Measurements from ENCODE around the gene SIRT1.
"Not testable (repeated sequence)": the region's sequence is repeated elsewhere in the genome, so short reads cannot be mapped to it uniquely, and the experiment has no call there.

Gene SIRT1

GRCh38 chr10:67933199-67933598, 48.7 kb downstream of the SIRT1 start:
- no peaks in the 10 kb centered on the region for H3K4me1 ChIP-seq (ENCODE audit: control insufficient read depth, insufficient read depth, low read length)
- H3K27me3 ChIP-seq (ENCODE audit: control insufficient read depth, insufficient read depth, low read length) = no peaks in the 10 kb centered on the region
- H3K27ac ChIP-seq (ENCODE audit: low read depth, low read length) = no peak overlapping the region
- H3K4me3 ChIP-seq (ENCODE audit: low read length) = no peak overlapping the region
- peaks cover 10% of the 10 kb centered on the region for H3K36me3 ChIP-seq (ENCODE audit: control insufficient read depth, insufficient read depth, low read length)
- H3K9ac ChIP-seq (ENCODE audit: low read length) = no peak overlapping the region

- H3K27ac ChIP-seq (ENCODE audit: low read depth, low read length) = no peak overlapping the region
- no peak overlapping the region for H3K4me3 ChIP-seq (ENCODE audit: low read length)
- H3K9ac ChIP-seq (ENCODE audit: low read length) = no peak overlapping the region
- peaks cover 10% of the 10 kb centered on the region for H3K36me3 ChIP-seq (ENCODE audit: control insufficient read depth, insufficient read depth, low read length)
- no peaks in the 10 kb centered on the region for H3K4me1 ChIP-seq (ENCODE audit: control insufficient read depth, insufficient read depth, low read length)
- H3K27me3 ChIP-seq (ENCODE audit: control insufficient read depth, insufficient read depth, low read length) = no peaks in the 10 kb centered on the region
Observed at GRCh38 chr10:67934336-67934735, 49.9 kb downstream of the SIRT1 start.

- Histone ChIP-seq H3K9ac (ENCODE audit: low read length) (no peak overlapping the region), H3K4me3 (ENCODE audit: low read length) (no peak overlapping the region), H3K4me1 (ENCODE audit: control insufficient read depth, insufficient read depth, low read length) (no peaks in the 10 kb centered on the region), H3K27me3 (ENCODE audit: control insufficient read depth, insufficient read depth, low read length) (no peaks in the 10 kb centered on the region), H3K27ac (ENCODE audit: low read depth, low read length) (no peak overlapping the region), H3K36me3 (ENCODE audit: control insufficient read depth, insufficient read depth, low read length) (peaks cover 10% of the 10 kb centered on the region)
Observed at GRCh38 chr10:67935223-67935622, 50.8 kb downstream of the SIRT1 start.

- Histone ChIP-seq H3K27ac (ENCODE audit: low read depth, low read length) (no peak overlapping the region), H3K36me3 (ENCODE audit: control insufficient read depth, insufficient read depth, low read length) (peaks cover 9% of the 10 kb centered on the region), H3K4me3 (ENCODE audit: low read length) (no peak overlapping the region), H3K27me3 (ENCODE audit: control insufficient read depth, insufficient read depth, low read length) (no peaks in the 10 kb centered on the region), H3K4me1 (ENCODE audit: control insufficient read depth, insufficient read depth, low read length) (no peaks in the 10 kb centered on the region), H3K9ac (ENCODE audit: low read length) (no peak overlapping the region)
Observed at GRCh38 chr10:67936416-67936815, 52.0 kb downstream of the SIRT1 start.

GRCh38 chr10:67943917-67944316, 59.5 kb downstream of the SIRT1 start:
- Histone ChIP-seq H3K4me3 (ENCODE audit: low read length) (no peak overlapping the region), H3K9ac (ENCODE audit: low read length) (no peak overlapping the region), H3K4me1 (ENCODE audit: control insufficient read depth, insufficient read depth, low read length) (no peaks in the 10 kb centered on the region), H3K36me3 (ENCODE audit: control insufficient read depth, insufficient read depth, low read length) (peaks cover 7% of the 10 kb centered on the region), H3K27ac (ENCODE audit: low read depth, low read length) (no peak overlapping the region), H3K27me3 (ENCODE audit: control insufficient read depth, insufficient read depth, low read length) (no peaks in the 10 kb centered on the region)

GRCh38 chr10:67955614-67956013, 71.2 kb downstream of the SIRT1 start:
- H3K36me3 ChIP-seq (ENCODE audit: control insufficient read depth, insufficient read depth, low read length) = peaks cover 3% of the 10 kb centered on the region
- H3K27ac ChIP-seq (ENCODE audit: low read depth, low read length) = no peak overlapping the region
- H3K4me1 ChIP-seq (ENCODE audit: control insufficient read depth, insufficient read depth, low read length) = no peaks in the 10 kb centered on the region
- H3K9ac ChIP-seq (ENCODE audit: low read length) = no peak overlapping the region
- no peak overlapping the region for H3K4me3 ChIP-seq (ENCODE audit: low read length)
- no peaks in the 10 kb centered on the region for H3K27me3 ChIP-seq (ENCODE audit: control insufficient read depth, insufficient read depth, low read length)

GRCh38 chr10:67959839-67960476, 75.5 kb downstream of the SIRT1 start:
- Histone ChIP-seq H3K27ac (ENCODE audit: low read depth, low read length) (no peak overlapping the region), H3K36me3 (ENCODE audit: control insufficient read depth, insufficient read depth, low read length) (no peaks in the 10 kb centered on the region), H3K9ac (ENCODE audit: low read length) (no peak overlapping the region), H3K4me3 (ENCODE audit: low read length) (no peak overlapping the region), H3K27me3 (ENCODE audit: control insufficient read depth, insufficient read depth, low read length) (no peaks in the 10 kb centered on the region), H3K4me1 (ENCODE audit: control insufficient read depth, insufficient read depth, low read length) (no peaks in the 10 kb centered on the region)

- H3K4me1 ChIP-seq (ENCODE audit: control insufficient read depth, insufficient read depth, low read length) = no peaks in the 10 kb centered on the region
- H3K36me3 ChIP-seq (ENCODE audit: control insufficient read depth, insufficient read depth, low read length) = peaks cover 3% of the 10 kb centered on the region
- no peaks in the 10 kb centered on the region for H3K27me3 ChIP-seq (ENCODE audit: control insufficient read depth, insufficient read depth, low read length)
Observed at GRCh38 chr10:67965456-67965855, 81.0 kb downstream of the SIRT1 start.

GRCh38 chr10:67966035-67966434, 81.6 kb downstream of the SIRT1 start:
- not testable (repeated sequence) for H3K9ac ChIP-seq (ENCODE audit: low read length); H3K36me3 ChIP-seq (ENCODE audit: control insufficient read depth, insufficient read depth, low read length); H3K4me3 ChIP-seq (ENCODE audit: low read length); H3K27me3 ChIP-seq (ENCODE audit: control insufficient read depth, insufficient read depth, low read length); H3K27ac ChIP-seq (ENCODE audit: low read depth, low read length); H3K4me1 ChIP-seq (ENCODE audit: control insufficient read depth, insufficient read depth, low read length)

More at GRCh38 chr10:67965456-67965855, 81.0 kb downstream of the SIRT1 start:
- Histone ChIP-seq H3K27ac (ENCODE audit: low read depth, low read length) (no peak overlapping the region), H3K4me3 (ENCODE audit: low read length) (no peak overlapping the region), H3K9ac (ENCODE audit: low read length) (no peak overlapping the region)

Data from rectal smooth muscle tissue (tissue), 1 donor.